ENCODE measurements around the gene KPRP.

KPRP gene, protein sequence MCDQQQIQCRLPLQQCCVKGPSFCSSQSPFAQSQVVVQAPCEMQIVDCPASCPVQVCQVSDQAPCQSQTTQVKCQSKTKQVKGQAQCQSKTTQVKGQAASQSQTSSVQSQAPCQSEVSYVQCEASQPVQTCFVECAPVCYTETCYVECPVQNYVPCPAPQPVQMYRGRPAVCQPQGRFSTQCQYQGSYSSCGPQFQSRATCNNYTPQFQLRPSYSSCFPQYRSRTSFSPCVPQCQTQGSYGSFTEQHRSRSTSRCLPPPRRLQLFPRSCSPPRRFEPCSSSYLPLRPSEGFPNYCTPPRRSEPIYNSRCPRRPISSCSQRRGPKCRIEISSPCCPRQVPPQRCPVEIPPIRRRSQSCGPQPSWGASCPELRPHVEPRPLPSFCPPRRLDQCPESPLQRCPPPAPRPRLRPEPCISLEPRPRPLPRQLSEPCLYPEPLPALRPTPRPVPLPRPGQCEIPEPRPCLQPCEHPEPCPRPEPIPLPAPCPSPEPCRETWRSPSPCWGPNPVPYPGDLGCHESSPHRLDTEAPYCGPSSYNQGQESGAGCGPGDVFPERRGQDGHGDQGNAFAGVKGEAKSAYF

DNA sequence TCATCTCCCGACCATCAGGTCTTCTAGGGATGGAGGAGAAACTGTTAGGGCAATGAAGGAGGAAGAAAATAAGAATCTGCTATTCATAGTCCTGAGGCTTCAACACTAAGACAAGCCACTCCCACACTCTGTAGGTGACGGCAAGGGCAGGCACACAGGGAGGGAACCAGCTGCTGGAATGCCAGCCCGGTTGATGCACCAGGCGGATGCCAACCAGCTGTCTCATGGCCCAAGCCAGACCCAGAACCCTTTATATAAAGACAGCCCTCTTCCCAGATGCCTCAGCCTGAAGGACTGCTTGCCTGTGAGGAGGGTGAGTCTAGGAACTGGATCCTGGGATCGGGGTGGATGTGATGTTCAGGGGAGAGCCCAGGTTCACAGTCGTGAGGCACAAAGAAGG is at the start of gene KPRP:
KPRP (plus strand) TSS at position 279 of the 400 bp plus-strand sequence. CDS start 1,564 bp downstream, outside the sequence.
- DNase-seq (ENCODE audit: low read depth in 2 of 2): no peak

DNA sequence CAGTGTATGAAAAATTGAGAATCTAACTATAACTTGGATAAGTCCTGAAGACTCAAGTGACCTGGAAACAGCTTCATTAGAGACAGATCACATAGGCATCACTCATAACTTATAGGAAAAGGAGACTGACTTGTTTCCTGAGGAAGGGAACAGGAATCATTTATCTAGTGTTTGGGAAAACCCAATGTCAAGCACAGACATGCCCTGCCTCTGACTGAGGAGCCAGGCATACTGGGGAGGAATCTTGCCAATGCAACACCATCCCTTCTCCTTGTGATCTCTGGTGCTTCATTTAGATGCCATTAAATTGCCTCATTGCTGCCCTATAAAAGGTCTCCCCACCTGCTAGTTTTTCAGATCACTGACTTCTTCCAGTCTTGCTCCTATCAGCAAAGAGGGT is 39.6 kb upstream of the KPRP start:
- DNase-seq (ENCODE audit: low read depth in 2 of 2): no peak

DNA sequence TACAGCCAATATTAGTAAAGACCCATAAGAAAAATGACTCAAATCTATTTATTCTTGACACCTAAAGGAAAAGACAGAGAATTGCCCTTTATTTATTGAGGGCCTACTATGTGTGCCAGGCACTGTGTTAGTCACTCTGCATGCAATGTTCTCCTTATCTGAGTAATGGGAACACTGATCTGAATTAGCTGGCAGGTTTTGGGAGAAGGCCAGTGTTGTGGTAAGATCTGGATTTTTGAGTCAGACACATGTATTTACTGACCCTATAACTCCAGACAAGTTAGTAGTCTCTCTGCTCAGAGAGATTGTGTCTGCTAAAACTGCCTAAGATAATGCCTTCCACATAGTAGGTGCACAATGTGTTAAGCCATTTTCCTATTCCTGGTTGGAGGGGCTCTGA is 32.6 kb upstream of the KPRP start:
- DNase-seq (ENCODE audit: low read depth in 2 of 2): no peak

DNA sequence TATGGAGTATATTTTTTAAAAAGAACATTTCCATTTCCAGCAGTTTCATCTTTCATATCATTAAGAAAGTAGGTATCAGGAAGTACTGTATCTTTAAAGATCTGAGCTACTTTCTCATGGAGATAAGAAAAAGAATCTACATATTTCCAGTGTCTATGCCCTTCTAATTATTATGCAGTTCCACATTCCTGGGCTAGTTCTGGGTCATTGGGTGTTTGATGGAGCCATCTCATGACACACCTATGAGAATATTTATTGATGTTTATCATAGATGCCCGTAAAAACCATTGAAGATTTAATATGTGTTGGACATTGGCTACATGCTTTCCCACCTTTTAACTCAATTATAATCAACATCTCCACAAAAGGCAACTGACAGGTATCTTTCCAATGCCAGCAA is 28.8 kb upstream of the KPRP start:
- no peak for DNase-seq (ENCODE audit: low read depth in 2 of 2)

DNA sequence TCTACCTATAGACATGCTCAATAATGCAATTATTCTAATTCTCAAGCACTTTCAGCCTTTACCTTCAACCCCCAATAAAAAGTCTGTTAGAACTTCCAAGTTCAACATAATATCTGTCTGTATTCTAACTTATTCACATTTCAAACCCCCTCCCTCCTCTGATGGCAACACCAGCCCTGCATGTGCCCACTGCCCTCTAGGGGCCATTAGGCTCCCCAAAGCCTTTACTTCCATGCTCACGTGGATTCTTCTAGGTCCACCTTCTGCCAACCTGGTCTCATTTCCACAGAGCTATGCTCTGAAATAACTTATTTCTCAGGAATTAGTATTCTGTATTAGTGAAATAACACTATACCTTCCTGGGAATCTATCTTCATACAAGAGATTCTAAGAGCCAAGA is 22.2 kb upstream of the KPRP start:
- no peak for DNase-seq (ENCODE audit: low read depth in 2 of 2)

DNA sequence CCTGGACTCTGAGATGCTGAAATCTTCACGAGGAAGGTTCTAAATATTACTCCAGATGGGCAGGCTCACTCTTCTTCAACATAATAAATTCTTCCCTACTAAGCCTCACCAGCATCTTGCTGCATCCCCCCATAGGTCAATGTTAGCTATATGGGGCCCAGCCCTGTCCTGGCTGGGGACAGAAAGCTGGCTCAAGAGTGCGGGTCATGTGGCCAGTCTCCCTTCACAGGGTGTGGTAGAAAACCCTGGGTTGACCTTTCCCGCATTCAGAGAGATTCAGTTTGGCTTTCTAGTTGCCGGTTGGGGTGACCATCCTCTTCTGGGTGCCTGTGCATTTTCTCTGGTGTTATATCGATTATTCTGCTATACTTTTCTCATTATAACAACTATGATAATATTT is 19.8 kb upstream of the KPRP start:
- no peak for DNase-seq (ENCODE audit: low read depth in 2 of 2)

DNA sequence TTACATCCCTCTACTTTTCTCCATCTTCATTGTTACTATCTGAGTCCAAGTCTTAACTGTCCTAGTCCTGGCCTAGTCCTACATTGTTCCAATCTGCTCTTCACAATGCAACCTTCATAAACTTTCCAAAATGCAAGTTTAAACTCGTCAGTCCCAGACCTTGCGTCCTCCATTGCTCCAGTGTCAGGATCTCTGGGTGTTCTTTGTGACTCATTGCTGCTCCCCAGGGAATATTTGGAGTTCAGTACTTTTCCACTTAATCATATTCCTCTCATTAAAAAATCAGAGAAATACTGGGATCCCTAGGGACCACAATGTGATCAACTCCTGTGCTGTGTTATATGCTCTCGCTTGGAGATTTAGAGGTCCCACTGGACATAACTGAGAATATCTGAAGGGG is 18.0 kb upstream of the KPRP start:
- DNase-seq (ENCODE audit: low read depth in 2 of 2): no peak

DNA sequence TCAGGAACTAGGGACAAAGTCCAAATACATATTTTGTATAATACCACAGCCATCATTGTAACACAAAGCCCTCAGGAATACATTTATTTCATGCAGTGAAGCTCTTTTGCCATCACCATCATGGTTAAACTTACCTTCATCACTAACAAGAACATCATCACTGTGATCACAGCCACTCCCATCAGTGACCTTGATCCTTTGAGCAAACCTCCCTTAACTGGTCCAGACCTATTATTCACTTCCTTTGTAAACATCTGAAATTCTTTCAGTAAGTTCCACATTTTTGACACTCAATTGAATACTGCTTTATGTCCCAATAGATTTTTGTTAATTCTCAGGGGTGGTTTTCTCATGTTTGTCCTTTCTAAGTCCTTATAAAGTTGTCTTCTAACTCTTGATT is 16.2 kb upstream of the KPRP start:
- DNase-seq (ENCODE audit: low read depth in 2 of 2): no peak

DNA sequence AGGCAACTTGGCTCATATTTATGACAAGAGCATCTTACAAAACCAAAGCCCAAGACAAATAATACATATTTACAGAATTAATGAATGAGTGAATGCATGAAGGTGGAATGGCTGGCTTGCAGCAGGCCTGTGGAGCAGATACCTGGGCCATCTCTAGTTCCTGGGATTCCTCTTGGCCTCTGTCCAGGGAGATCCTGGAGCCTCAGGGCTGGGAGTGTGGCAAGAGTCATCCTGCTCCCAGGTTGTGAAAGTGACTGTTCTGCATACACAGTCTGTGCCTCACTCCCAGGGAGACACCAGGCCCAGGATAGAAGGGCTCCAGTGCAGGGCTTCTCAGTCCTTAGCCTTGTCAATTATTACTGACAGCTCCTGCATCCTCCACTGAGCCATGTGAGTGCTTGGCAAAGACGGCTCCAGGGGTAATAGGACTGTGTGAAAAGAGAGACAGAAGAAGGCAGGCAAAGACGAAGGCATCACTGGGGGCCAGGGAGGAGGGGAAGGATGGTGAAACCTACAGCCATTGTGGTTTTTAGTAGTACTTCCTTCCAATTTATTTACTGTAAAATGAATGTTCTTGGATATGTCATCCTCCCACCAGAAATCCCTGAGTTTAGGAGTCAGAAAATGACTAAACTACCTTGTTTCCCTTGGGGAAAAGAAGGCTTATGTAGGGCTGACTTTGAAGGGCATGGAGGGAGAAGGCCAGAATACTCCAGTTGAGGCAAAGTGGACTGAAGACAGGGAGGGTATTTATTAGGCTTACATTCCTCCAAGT is 14.3 kb upstream of the KPRP start:
- DNase-seq (ENCODE audit: low read depth in 2 of 2): no peak

DNA sequence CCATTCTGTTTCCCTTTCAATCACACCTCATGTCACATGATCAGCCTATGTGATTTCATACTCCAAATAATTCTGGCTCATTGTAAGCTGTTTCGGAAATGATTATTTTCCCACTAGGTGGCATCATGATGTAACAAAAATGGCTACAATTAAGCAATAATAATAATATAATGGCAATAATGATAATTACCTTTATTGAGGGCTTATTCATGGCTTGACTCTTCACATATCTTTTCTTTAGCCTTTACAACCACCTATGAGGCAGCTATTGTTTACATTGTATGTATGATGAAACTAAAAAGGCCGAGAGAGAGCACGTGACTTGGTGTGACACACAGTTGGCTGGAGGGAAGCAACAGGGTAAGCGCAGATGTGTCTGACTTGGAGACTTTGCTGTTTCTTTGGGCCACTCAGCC is 12.5 kb upstream of the KPRP start:
- DNase-seq (ENCODE audit: low read depth in 2 of 2): no peak

DNA sequence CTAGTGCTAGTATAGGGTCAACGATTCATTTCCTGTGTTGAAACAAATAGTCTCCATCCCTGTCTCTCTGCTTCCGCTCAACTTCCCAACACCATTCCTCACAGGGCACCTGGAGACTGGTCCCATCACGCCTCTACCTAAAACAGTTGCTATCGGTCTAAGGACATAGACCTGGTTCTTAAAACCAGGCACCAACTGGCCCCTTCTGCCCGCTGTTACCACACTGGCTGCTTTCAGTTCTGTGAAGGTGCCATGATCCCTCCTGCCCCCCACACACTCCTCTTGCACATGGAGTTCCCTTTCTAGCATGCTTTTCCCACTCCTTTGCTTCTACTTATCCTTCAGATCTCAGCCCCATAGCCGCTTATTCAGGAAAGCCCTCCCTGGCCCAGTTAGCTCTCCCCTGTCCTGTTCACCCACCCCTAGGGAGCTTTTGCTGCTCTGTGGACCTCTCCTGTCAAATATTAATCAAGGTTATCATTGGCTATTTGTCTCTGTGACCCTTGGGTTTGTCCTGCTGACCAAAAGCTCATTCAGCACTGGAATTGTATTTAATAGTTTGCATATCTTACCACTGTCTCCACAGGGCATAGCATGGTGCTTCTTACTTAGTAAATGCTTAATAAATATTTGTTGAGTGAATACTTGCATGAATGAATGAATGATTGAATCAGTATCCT is 11.9 kb upstream of the KPRP start:
- no peak for DNase-seq (ENCODE audit: low read depth in 2 of 2)

DNA sequence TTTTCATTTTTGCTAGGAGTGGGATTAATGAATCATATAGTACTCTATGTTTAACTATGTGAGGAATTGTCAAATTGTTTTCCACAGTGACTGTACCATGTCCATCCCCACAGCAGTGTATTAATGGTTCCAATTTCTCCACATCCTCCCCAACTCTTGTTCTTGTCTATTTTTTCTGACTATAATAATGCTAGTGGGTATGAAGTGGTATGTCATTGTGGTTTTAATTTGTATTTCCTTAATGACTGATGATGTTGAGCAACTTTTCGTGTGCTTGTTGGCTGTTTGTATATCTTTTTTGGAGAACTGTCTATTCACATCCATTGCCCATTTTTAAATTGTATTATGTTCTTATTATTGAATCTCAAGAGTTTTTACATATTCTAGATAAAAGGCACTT is 10.0 kb upstream of the KPRP start:
- no peak for DNase-seq (ENCODE audit: low read depth in 2 of 2)

DNA sequence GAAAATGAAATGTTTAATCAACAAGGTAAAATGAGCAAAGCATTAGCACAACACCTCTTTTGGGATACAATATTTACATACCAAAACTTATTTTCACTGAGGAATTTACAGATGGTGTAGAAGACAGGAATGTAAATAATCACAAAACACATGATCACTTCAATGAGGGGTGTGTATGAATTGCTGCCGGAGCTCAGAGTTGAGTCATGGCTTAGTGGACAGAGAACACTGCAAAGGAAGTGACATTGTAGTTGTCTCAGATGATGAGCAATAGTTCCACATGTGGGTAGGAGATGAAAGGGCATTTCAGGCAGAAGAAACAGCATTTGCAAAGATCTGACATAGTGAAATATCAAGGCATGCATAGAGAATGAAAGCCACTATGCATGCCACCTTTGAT is 5.6 kb upstream of the KPRP start:
- peak in 1 of 2 experiments; percentile 4 for DNase-seq (ENCODE audit: low read depth in 2 of 2)

DNA sequence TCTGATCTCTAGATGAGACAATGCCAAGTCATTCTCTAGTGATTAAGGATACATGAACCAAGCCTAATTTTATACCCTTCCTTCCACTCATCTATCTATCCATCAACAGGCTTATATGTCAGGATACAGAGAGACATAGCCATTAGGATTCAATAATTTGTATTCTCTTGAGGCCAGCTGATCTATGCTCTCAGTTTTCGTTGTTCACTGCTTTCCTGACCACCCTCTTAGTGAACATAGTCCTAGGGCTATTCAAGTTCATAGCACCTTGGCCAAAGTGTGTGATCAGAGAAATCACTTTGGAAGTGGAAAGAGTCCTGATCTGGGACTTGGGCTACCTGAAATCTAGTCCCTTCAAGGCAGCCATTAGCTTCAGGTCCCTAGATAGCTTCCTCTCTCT is 4.2 kb upstream of the KPRP start:
- no peak for DNase-seq (ENCODE audit: low read depth in 2 of 2)

DNA sequence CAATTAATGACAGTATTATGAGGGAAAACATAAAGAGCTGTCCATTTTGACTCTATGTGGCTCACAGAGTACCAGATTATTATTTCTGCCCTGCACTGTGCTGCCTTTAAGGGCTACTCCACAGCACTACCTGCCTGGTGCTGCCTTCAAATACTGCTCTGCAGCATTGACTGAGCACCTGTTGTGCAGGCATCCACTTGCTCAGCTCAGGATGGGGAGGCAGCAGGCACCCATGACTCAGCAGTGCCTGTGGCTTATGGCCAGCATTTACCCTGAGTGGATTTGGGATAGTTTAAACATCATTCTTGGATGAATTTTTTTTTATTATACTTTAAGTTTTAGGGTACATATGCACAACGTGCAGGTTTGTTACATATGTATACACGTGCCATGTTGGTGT is 953 bp upstream of the KPRP start:
- no peak for DNase-seq (ENCODE audit: low read depth in 2 of 2)

DNA sequence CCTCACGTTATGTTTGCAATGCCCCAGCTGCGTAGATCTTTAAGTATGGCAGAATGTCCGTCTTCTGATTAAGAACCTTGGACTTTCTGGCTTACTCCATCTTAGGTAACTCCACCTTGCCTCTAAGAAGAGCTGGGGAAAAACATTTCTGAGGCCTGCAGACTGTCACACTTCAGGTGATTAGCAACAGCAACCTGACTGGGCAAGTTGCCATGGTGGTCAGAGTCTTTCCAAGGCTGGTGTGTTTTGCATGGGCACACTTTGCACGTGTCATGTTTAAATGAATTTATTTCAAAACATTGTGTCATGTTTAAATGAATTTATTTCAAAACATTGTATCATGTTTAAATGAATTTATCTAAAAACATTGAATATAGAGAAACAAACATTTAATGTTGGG is 811 bp downstream of the KPRP start:
- no peak for DNase-seq (ENCODE audit: low read depth in 2 of 2)

DNA sequence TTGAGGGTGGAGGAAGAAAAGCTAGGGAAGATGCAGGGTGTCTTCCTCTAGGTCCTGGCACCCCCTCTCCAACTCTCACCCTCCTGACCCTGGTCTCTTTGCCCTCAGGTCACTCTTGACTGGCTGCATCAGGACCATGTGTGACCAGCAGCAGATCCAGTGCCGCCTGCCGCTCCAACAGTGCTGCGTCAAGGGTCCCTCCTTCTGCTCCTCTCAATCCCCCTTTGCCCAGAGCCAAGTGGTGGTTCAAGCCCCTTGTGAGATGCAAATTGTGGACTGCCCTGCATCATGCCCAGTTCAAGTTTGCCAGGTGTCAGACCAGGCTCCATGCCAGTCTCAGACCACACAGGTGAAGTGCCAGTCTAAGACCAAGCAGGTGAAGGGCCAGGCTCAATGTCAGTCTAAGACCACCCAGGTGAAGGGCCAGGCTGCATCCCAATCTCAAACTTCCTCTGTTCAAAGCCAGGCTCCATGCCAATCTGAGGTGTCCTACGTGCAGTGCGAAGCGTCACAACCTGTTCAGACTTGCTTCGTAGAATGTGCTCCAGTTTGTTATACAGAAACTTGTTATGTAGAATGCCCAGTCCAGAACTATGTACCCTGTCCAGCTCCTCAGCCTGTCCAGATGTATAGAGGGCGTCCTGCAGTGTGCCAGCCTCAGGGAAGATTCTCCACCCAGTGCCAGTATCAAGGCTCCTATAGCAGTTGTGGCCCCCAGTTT is 1.8 kb downstream of the KPRP start:
- no peak for DNase-seq (ENCODE audit: low read depth in 2 of 2)

DNA sequence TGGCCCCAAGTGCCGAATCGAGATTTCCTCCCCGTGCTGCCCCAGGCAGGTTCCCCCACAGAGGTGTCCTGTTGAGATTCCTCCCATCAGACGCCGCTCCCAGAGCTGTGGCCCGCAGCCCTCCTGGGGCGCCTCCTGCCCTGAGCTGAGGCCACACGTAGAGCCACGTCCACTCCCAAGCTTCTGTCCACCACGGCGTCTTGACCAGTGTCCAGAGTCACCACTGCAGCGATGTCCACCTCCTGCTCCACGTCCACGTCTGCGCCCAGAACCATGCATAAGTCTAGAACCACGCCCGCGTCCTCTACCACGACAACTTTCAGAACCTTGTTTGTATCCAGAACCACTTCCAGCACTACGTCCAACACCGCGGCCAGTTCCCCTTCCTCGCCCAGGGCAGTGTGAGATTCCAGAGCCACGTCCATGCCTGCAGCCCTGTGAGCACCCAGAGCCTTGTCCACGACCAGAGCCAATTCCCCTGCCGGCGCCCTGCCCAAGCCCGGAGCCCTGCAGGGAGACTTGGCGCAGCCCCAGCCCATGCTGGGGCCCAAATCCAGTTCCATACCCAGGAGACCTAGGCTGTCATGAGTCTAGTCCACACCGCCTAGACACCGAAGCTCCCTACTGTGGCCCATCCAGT is 2.8 kb downstream of the KPRP start:
- DNase-seq (ENCODE audit: low read depth in 2 of 2): no peak

DNA sequence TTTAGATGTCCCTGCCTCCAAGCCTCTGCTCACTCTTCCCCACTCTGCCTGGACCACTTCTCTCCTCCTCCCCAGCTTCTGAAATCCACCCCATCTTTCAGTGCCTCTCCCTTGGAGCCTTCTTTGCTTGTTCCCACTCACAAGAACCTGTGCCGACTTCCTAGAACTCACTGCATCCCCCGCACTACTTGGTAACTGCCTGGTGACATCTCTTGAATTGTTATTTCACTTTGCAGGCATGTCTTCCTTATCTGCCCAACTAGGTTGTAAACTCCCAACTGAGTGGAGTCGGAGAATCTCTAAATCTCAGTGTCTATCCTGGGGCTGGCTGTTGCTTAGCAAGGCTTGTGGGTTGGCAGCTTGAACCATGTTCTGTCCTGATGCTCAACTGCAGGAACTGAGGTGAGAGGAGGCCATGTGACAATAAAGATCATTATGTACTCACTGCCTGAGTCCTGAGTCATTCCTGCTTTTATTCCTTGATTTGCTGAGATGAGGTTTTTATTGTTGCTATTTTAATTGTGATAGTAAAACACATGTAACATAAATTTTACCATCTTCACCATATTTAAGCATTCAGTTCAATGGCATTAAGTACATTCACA is 3.9 kb downstream of the KPRP start:
- DNase-seq (ENCODE audit: low read depth in 2 of 2): no peak

DNA sequence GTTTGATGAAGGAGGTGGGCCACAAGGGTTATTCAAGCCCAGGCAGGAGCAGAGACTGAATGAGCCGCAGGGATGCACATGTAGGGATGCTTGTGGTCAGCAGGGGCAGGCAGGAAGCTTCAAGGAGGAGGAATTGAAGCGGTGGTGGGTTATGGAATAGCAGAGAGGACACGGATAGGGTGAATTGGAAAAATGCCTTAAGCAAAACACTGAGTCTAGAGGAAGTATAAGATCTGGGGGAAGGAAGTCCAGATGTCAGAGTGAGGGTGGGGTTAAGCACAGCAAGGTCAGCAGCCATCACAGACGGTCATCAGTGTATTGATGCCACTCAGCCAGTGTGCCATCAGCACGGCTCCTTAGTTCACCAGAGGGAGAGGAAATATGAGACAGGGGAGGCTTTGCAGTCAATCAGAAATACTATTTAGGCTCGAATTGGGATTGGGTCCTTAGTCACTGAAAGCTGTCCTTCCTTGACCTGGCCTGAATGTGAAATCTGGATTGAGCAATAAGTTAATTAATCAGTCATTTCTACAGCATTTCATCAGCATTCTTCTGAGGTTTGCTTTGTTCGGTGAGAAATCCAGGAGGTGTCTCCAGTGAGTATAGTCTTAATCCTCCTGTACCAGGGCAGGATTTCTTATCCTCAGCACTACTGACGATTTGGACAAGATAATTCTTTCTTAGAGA is 11.2 kb downstream of the KPRP start:
- DNase-seq (ENCODE audit: low read depth in 2 of 2): no peak
